OCI-M2 (cell line): Measurements from ENCODE around the gene CD3E.

ENCODE experiments used
- DNase-seq: peaks from one replicate; lab custom pipeline; 2025; ENCODE audit not compliant: unreplicated experiment; lab: John Stamatoyannopoulos, UW

The CD3E gene

DNA sequence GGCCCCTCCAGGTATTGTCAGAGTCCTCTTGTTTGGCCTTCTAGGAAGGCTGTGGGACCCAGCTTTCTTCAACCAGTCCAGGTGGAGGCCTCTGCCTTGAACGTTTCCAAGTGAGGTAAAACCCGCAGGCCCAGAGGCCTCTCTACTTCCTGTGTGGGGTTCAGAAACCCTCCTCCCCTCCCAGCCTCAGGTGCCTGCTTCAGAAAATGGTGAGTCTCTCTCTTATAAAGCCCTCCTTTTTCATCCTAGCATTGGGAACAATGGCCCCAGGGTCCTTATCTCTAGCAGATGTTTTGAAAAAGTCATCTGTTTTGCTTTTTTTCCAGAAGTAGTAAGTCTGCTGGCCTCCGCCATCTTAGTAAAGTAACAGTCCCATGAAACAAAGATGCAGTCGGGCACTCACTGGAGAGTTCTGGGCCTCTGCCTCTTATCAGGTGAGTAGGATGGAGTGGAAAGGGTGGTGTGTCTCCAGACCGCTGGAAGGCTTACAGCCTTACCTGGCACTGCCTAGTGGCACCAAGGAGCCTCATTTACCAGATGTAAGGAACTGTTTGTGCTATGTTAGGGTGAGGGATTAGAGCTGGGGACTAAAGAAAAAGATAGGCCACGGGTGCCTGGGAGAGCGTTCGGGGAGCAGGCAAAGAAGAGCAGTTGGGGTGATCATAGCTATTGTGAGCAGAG, at the start of gene CD3E:
CD3E (plus strand) TSS at position 163 of the 681 bp plus-strand sequence; CDS start at position 386, 223 bp downstream.
- no peak for DNase-seq

GRCh38 chr11:118258410-118258809, 46.1 kb upstream of the CD3E start:
- DNase-seq: no peak

DNA sequence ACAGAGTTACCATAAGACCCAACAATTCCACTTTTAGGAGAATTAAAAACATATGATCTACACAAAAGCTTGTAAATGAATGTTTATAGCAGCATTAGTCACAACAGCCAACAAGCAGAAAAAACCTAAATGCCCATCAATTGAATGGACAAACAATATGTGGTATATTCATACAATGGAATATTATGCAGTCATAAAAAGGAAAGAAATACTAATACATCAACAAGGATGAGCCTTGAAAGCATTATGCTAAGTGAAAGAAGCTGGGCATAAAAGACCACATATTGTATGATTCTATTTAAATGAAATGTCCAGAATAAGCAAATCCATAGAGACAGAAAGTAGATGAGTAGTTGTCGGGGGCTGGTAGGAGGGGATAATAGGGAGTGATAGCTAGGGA, 45.4 kb upstream of the CD3E start:
- no peak for DNase-seq

- DNase-seq: no peak
Observed at GRCh38 chr11:118260353-118260752, 44.2 kb upstream of the CD3E start.

GRCh38 chr11:118263112-118263511, 41.4 kb upstream of the CD3E start:
- no peak for DNase-seq

DNA sequence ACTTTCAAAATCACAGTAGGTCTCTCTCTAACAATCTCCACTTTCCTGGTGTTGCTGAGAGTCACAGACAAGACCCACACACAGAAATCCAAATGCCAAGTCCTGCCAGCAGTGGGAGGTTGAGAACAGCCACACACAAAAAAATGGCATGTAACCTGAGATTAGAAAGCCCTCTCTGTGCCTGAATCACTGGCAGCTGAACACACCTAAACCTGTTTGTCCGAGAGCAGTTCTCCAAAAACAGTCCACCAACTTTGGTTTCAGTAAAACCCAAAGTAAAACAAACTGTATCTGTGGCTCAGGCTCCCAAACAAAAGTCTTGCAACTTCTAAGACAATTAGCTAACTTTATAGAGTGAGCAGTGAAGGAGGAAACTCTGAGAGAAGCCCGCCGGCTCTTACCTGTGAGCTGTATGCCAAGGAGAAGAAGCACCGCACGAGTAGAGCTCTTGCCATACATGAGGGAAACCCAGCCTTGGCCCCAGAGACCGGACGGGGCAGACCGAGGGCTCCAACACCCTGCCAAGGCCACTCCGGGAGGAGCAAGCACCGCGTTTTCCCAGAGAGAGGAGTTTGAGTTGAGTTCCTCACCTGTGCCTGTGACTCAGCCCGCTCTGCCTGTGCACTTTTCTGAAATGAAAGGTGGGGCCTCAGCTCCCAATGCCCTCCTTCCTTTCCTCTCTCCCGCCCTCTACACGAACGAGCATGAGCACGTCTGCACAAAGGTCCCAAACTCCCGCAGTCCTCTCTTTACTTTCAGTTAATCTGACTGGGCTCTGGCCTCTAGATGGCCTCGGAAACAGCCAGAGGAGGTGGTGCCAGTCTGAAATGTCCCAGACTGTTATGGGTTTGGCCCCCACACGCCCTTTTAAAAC, 40.6 kb upstream of the CD3E start, which contains the start of gene MPZL2:
MPZL2 (minus strand) TSS at position 603 of the 874 bp plus-strand sequence; CDS start at position 459, 144 bp downstream.
- DNase-seq: no peak

DNA sequence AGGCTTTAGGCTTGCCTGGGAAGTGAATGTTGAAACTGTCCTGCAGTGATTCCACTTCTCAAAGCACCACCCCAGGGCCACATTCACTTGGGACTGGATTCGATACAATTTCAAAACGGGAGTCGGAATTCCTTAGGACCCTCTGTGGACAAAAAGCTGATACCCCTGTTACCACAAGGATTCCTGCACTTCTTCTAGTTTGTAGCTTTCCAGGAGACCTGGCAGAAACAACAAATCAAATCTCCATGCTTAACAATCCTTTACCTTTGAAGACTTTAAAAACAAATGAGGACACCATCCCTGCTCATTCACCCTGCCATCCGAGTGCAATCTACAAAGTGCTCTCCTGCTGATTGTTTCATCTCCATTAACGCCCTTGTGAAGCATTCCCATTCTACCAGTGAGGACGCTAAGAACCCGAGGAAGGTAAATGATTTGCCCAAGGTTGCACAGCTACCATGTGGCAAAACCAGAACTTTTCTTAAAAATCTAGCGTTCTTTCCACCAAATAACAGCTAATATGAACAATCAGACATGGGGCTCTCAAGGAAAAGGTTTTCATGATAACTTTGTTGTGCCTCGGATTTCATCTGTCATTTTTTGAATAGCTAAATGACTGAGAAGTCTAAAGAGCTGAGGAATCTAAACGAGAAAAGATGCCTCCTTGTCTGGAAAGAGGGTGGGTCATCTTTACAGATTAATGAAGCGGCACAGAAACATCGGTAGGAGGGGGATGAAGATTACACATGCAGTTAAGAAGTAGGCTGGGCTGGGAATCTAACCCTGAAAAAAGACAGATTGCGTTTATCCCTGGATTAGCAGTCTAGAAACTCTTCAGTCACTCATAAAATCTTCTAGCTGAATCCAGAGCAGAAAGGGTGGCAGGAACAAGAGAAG, 39.7 kb upstream of the CD3E start:
- DNase-seq: no peak

GRCh38 chr11:118265954-118266353, 38.6 kb upstream of the CD3E start:
- DNase-seq: no peak

GRCh38 chr11:118267486-118267885, 37.0 kb upstream of the CD3E start:
- no peak for DNase-seq

DNA sequence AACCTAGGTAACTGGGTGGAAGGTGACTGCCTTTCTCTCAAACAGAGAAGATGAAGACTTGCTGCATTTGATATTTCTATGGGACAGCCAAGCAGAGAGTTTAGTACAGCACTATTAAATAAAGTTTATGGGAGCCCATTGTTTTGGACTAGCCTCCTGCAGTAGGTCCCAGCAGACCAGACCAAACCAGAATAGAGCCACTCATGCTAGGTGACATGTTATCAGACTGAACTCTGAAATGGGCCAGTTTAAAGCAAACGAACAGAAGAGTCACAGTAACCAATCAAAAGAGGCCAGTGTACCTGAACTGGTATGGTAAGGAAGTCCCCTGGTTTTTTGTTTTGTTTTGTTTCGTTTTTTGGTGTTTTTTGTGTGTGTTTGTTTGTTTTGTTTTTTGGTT, 32.5 kb upstream of the CD3E start:
- no peak for DNase-seq

GRCh38 chr11:118274186-118274585, 30.3 kb upstream of the CD3E start:
- DNase-seq: no peak

- no peak for DNase-seq
Observed at GRCh38 chr11:118275176-118275575, 29.4 kb upstream of the CD3E start.

GRCh38 chr11:118276422-118276821, 28.1 kb upstream of the CD3E start:
- DNase-seq: no peak

DNA sequence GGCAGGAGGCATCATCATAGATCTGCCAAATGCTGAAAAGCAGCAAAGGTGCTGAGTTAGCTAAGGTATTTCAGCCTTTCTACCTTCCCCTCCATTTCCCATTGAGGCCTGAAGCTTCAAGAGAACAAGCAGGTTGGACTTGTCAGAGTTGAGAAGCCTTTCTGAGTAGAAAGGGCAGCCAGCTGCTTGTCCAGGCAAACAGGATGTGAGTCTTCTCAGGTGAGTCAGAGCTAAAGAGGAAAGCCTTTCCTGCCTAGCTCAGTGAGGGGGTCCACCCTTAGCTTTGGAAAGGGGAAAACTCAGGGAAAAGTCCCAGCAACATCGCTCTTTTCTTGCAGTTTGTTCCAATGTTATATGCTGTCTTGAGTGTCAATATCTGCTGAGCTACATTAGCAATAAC, 27.2 kb upstream of the CD3E start:
- no peak for DNase-seq

DNA sequence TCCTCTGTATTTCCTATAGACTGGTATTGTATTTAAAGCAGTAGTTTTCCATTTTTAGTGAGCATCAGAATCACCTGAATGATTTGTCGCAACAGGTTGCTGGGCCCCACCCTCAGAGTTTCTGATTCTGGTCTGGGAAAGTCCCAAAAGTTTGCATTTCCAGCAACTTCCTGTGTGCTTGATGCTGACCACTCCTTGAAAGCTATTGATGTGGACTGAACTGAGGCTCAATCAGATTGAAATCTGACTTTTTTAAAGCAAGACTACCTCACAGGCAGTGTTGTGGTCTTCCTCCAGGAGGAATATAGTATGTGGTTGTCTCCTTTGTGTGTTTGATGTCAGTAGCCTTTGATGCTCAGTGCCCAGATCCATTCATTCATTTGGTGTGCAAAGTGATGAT, 23.2 kb upstream of the CD3E start:
- DNase-seq: no peak

- no peak for DNase-seq
Observed at GRCh38 chr11:118282606-118283005, 21.9 kb upstream of the CD3E start.

DNA sequence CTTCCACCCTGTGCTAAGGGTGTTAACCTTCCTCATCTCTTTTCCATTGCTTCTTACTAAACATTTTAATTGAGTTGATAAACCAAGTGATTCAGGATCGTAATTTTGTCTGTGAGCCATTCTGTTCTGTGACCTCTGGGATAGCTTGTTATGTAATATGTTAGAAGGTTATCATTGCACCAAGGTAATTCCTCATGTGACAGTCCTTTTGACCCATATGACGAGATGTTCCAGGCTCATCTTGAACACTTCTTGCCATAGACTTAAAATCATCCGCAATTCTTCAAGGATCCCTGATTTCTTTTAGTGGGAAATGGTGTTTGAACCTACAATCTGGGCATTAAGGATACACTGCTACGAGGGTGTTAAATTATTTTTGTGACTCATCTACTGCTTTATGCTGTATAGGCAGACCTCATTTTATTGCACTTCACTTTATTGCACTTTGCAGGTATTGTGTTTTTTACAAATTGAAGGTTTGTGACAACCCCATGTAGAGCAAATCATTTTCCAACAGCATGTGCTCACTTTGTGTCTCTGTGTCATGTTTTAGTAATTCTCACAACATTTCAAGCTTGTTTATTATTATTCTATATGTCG, 21.4 kb upstream of the CD3E start:
- no peak for DNase-seq

DNA sequence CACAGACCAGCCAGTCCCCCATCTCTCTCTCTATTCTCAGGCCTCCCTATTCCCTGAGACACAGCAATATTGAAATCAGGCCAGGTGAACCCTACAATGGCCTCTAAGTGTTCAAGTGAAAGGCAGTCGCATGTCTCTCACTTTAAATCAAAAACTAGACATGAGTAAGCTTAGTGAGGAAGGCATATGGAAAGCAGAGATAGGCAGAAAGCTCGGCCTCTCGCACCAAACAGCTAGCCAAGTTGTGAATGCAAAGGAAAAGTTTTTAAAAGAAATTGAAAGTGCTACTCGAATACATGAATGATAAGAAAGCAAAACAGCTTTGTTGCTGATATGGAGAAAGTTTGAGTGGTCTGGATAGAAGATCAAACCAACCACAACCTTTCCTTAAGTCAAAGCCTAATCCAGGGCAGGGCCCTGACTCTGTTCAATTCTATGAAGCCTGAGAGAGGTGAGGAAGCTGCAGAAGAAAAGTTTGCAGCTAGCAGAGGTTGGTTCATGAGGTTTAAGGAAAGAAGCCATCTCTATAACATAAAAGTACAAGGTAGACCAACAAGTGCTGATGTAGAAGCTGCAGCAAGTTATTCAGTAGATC, 20.7 kb upstream of the CD3E start:
- DNase-seq: no peak

DNA sequence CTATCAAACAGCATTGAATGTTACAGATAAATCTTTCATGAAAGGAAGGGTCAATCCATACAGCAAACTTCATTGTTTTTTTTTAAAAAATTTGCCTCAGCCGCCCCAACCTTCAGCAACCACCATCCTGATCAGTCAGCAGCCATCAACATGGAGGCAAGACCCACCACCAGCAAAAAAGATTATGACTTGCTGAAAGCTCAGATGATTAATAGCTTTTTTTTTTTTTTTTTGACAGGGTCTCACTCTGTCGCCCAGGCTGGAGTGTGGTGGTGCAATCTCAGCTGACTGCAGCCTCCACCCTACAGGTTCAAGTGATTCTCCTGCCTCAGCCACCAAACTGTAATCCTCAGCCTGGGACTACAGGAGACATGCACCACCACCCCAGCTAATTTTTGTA, 18.0 kb upstream of the CD3E start:
- DNase-seq: no peak

DNA sequence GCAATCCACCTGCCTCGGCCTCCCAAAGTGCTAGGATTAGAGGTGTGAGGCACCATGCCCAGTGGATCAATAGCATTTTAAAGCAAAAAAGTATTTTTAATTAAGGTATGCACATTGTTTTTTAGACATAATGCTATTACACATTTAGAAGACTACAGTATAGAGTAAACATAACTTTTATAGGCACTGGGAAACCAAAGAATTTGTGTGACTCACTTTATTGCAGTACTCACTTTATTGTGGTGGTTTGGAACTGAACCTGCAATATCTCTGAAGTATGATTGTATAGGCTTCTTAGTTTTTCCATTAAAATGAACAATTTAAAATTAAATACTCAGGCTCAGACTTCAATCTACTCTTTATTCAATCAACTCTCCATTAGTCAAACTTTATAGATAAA, 17.5 kb upstream of the CD3E start:
- no peak for DNase-seq

- no peak for DNase-seq
Observed at GRCh38 chr11:118289401-118289800, 15.1 kb upstream of the CD3E start.
